ENCODE data around the gene GALNT2. TPM values are rescaled to one million over a fixed set of nuclear protein-coding genes. Genes with fewer than 3 reads are reported as not detected.

Gene GALNT2
- total RNA-seq, 1 donor from 2014 or later, result 60.7 TPM

- H3K4me3 ChIP-seq (ENCODE audit: low read depth, low read length), result no peak overlapping the region
- no peaks in the 10 kb centered on the region for H3K36me3 ChIP-seq (ENCODE audit: control insufficient read depth, insufficient read depth, low read length)
- no peak for DNase-seq (ENCODE audit: low read depth)
Observed at GRCh38 chr1:230150615-230151014, 83.6 kb downstream of the GALNT2 start.

DNA sequence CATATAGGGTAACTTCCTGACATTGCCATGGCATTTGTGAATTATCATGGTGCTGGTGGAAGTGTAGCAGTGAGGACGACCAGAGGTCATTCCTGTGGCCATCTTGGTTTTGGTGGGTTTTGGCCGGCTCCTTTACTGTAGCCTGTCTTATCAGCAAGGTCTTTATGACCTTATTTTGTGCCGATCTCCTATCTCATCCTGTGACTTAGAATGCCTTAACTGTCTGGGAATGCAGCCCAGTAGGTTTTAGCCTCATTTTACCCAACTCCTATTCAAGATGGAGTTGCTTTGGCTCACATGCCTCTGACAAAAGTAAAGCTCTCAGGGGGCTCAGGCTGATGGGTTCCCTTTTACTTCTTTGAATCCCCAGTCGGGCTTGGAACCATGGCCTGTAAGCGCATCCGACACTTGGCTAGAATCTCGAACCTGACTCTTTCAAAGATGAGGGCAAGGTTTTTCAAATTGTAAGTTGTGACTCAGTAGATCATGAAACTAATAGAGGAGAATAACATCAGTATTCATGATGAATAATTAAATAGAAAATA, 85.0 kb downstream of the GALNT2 start:
- TF ChIP-seq, protein P1, sequence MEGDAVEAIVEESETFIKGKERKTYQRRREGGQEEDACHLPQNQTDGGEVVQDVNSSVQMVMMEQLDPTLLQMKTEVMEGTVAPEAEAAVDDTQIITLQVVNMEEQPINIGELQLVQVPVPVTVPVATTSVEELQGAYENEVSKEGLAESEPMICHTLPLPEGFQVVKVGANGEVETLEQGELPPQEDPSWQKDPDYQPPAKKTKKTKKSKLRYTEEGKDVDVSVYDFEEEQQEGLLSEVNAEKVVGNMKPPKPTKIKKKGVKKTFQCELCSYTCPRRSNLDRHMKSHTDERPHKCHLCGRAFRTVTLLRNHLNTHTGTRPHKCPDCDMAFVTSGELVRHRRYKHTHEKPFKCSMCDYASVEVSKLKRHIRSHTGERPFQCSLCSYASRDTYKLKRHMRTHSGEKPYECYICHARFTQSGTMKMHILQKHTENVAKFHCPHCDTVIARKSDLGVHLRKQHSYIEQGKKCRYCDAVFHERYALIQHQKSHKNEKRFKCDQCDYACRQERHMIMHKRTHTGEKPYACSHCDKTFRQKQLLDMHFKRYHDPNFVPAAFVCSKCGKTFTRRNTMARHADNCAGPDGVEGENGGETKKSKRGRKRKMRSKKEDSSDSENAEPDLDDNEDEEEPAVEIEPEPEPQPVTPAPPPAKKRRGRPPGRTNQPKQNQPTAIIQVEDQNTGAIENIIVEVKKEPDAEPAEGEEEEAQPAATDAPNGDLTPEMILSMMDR (IDR thresholded peaks at IDR 0.05; ENCODE audit: insufficient read depth, low read length, poor library complexity, severe bottlenecking), result no peak
- H3K27me3 ChIP-seq (ENCODE audit: control insufficient read depth, insufficient read depth, low read length), result no peaks in the 10 kb centered on the region
- H3K36me3 ChIP-seq (ENCODE audit: control insufficient read depth, insufficient read depth, low read length), result no peaks in the 10 kb centered on the region
- H3K4me3 ChIP-seq (ENCODE audit: low read depth, low read length), result no peak overlapping the region
- no peak for DNase-seq (ENCODE audit: low read depth)

More at GRCh38 chr1:230150615-230151014, 83.6 kb downstream of the GALNT2 start:
- TF ChIP-seq, protein P1 (IDR thresholded peaks at IDR 0.05; ENCODE audit: insufficient read depth, low read length, poor library complexity, severe bottlenecking), result no peak
- H3K27me3 ChIP-seq (ENCODE audit: control insufficient read depth, insufficient read depth, low read length), result no peaks in the 10 kb centered on the region

DNA sequence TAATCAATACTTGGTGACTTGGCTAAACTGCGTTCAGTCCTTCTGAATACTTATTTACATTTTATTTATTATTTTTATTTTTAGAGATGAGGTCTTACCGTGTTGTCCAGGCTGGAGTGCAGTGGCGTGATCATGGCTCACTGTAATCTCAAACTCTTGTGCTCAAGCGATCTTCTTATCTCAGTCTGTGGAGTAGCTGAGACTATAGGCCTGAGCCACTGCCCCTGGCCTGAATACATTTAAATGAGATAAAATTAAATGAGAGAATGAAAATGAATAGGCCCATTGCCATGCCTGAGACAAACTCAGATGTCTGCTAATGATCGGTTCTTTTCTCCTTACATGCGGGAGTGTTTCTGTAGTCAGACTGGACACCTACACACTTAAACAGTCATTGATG, 86.0 kb downstream of the GALNT2 start:
- no peak overlapping the region for H3K4me3 ChIP-seq (ENCODE audit: low read depth, low read length)
- H3K36me3 ChIP-seq (ENCODE audit: control insufficient read depth, insufficient read depth, low read length), result no peaks in the 10 kb centered on the region
- H3K27me3 ChIP-seq (ENCODE audit: control insufficient read depth, insufficient read depth, low read length), result no peaks in the 10 kb centered on the region
- TF ChIP-seq, protein P1 (IDR thresholded peaks at IDR 0.05; ENCODE audit: insufficient read depth, low read length, poor library complexity, severe bottlenecking), result no peak
- no peak for DNase-seq (ENCODE audit: low read depth)

DNA sequence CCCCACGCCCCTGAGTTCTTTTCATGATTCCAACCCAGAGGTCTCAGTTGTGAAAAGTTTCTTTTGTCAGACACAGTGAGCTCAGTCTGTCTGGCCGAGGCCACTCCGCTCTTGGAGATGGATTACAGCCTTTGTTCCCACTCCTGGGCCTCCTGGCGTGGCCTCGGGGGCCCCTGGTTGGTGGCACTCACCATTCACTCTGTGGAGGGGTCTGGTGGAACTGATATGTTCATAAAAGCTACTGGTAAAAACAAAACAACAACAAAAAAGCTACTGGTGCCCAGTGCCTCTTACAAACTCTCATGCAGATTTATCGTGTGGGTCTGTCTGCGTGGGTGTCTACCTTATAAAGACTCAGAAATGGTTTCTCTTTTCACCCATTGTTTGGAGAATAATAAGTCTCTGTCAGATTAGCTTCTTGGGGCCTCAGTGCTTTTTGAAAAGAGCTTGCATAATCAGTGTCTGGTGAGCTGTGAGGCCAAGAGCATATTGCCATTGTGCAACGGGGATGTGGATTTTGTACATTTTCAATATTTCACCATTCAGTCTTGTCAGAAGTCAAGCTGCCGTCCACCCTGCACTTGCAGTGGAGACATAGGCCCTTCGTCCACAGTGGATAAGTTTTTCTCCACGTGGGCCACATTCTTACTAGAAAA, 86.7 kb downstream of the GALNT2 start:
- H3K27me3 ChIP-seq (ENCODE audit: control insufficient read depth, insufficient read depth, low read length), result no peaks in the 10 kb centered on the region
- no peak overlapping the region for H3K4me3 ChIP-seq (ENCODE audit: low read depth, low read length)
- no peak for DNase-seq (ENCODE audit: low read depth)
- TF ChIP-seq, protein P1 (IDR thresholded peaks at IDR 0.05; ENCODE audit: insufficient read depth, low read length, poor library complexity, severe bottlenecking), result no peak
- no peaks in the 10 kb centered on the region for H3K36me3 ChIP-seq (ENCODE audit: control insufficient read depth, insufficient read depth, low read length)

- no peaks in the 10 kb centered on the region for H3K36me3 ChIP-seq (ENCODE audit: control insufficient read depth, insufficient read depth, low read length)
- no peak for DNase-seq (ENCODE audit: low read depth)
- H3K4me3 ChIP-seq (ENCODE audit: low read depth, low read length), result no peak overlapping the region
- H3K27me3 ChIP-seq (ENCODE audit: control insufficient read depth, insufficient read depth, low read length), result no peaks in the 10 kb centered on the region
- TF ChIP-seq, protein P1 (IDR thresholded peaks at IDR 0.05; ENCODE audit: insufficient read depth, low read length, poor library complexity, severe bottlenecking), result no peak
Observed at GRCh38 chr1:230155021-230155420, 88.0 kb downstream of the GALNT2 start.

- no peak overlapping the region for H3K4me3 ChIP-seq (ENCODE audit: low read depth, low read length)
- no peaks in the 10 kb centered on the region for H3K27me3 ChIP-seq (ENCODE audit: control insufficient read depth, insufficient read depth, low read length)
- TF ChIP-seq, protein P1 (IDR thresholded peaks at IDR 0.05; ENCODE audit: insufficient read depth, low read length, poor library complexity, severe bottlenecking), result no peak
- no peak for DNase-seq (ENCODE audit: low read depth)
- H3K36me3 ChIP-seq (ENCODE audit: control insufficient read depth, insufficient read depth, low read length), result no peaks in the 10 kb centered on the region
Observed at GRCh38 chr1:230156068-230156467, 89.0 kb downstream of the GALNT2 start.

Measured in kidney epithelial cell (primary cell).